B cell (primary cell): Measurements from ENCODE around the gene SAP30L. TPM values are rescaled to one million over a fixed set of nuclear protein-coding genes. Genes with fewer than 3 reads are reported as not detected.

ENCODE experiments used
- ATAC-seq: fragments of 200-7000 bp; cut with Tn5 transposase; one replicate; pipeline ENCODE4 v1.10.0; 2021; ENCODE audit warnings: low read depth, mild to moderate bottlenecking, moderate number of reproducible peaks, moderate library complexity
- CTCF ChIA-PET: fragments of 350-600 bp; sonication (Branson Sonifier 250); formaldehyde crosslinking; loops from one replicate; lab custom pipeline; 2021; ENCODE audit warnings: antibody characterized with exemption, inconsistent platforms; lab: Charles Lee
- POLR2A ChIA-PET: fragments of 350-600 bp; sonication (Branson Sonifier 250); formaldehyde crosslinking; loops from one replicate; lab custom pipeline; 2021; ENCODE audit warnings: antibody characterized with exemption; lab: Charles Lee
- DNase-seq: peaks from one replicate; pipeline ENCODE4 v3.0.0; 2013
- H2AFZ ChIP-seq: 2 replicates; pipeline ENCODE4 v1.6.1; 2012; ENCODE audit warnings: mild to moderate bottlenecking, low read depth, low read length; ENCODE audit not compliant: insufficient read depth, poor library complexity, severe bottlenecking
- H3K27ac ChIP-seq, 2 donors: 1 replicate in 1 of 2; 2 replicates in 1 of 2; pipeline ENCODE4 v1.5.1; 2012 to 2013; ENCODE audit warnings: low read length in 2 of 2, mild to moderate bottlenecking in 2 of 2, moderate library complexity in 1 of 2
- H3K27me3 ChIP-seq, 4 experiments: fragments of 200-600 bp in 1 of 4; sonication (generic) in 1 of 4; replicated peaks in 1 of 4; 1 replicate in 2 of 4; 2 replicates in 2 of 4; pipeline versions ENCODE4 v1.6.1 to v1.7.0; 2013 to 2016; ENCODE audit warnings: low read length in 3 of 4, mild to moderate bottlenecking in 2 of 4, mixed read lengths in 1 of 4, moderate library complexity in 1 of 4; ENCODE audit not compliant: insufficient read depth in 4 of 4, control insufficient read depth in 3 of 4; ENCODE audit errors: control extremely low read depth in 1 of 4
- H3K36me3 ChIP-seq, 2 experiments: replicated peaks in 1 of 2; 1 replicate in 1 of 2; 2 replicates in 1 of 2; pipeline versions ENCODE4 v1.6.1 to v1.7.1; 2013; ENCODE audit warnings: low read length in 1 of 2; ENCODE audit not compliant: insufficient read depth in 2 of 2, control insufficient read depth in 1 of 2; ENCODE audit errors: control extremely low read depth in 1 of 2, extremely low read depth in 1 of 2
- H3K4me1 ChIP-seq, 2 donors: fragments of 200-600 bp in 1 of 2; sonication (generic) in 1 of 2; 1 replicate in 1 of 2; 2 replicates in 1 of 2; pipeline versions ENCODE4 v1.5.1 to v1.6.1; 2013 to 2017; ENCODE audit warnings: low read length in 2 of 2; ENCODE audit not compliant: control insufficient read depth in 2 of 2, insufficient read depth in 2 of 2
- H3K4me2 ChIP-seq: replicated peaks from 2 replicates; pipeline ENCODE3; 2012; ENCODE audit warnings: mild to moderate bottlenecking, low read depth, low read length; ENCODE audit not compliant: poor library complexity, severe bottlenecking
- H3K4me3 ChIP-seq, 5 experiments: fragments of 200-600 bp in 1 of 5; sonication (generic) in 1 of 5; 1 replicate in 3 of 5; 2 replicates in 2 of 5; pipeline versions ENCODE4 v1.5.1 to v1.7.0; 2011 to 2016; ENCODE audit warnings: low read length in 4 of 5, mild to moderate bottlenecking in 4 of 5, low read depth in 2 of 5, control low read depth in 1 of 5, moderate library complexity in 1 of 5; ENCODE audit not compliant: insufficient read depth in 1 of 5; ENCODE audit errors: control extremely low read depth in 1 of 5, extremely low read depth in 1 of 5
- H3K79me2 ChIP-seq: fragments of 200-600 bp; sonication (generic); one replicate; pipeline ENCODE4 v1.6.0; 2016; ENCODE audit warnings: low read length; ENCODE audit not compliant: control insufficient read depth, insufficient read depth
- H3K9ac ChIP-seq: fragments of 200-600 bp; sonication (generic); 2 replicates; pipeline ENCODE4 v1.6.1; 2017; ENCODE audit warnings: mild to moderate bottlenecking, low read length, moderate library complexity
- H3K9me3 ChIP-seq, 3 donors: one replicate each; pipeline versions ENCODE4 v1.6.1 to v1.7.1; 2013; ENCODE audit warnings: low read length in 2 of 3; ENCODE audit not compliant: control insufficient read depth in 2 of 3, insufficient read depth in 1 of 3; ENCODE audit errors: control extremely low read depth in 1 of 3
- H4K20me1 ChIP-seq: 2 replicates; pipeline ENCODE4 v1.6.0; 2012; ENCODE audit warnings: mild to moderate bottlenecking, low read length; ENCODE audit not compliant: insufficient read depth, control insufficient read depth, poor library complexity, severe bottlenecking
- H3K27ac Mint-ChIP-seq: one replicate; pipeline ENCODE4 v1.8.0; 2021; ENCODE audit warnings: mixed read lengths
- H3K27me3 Mint-ChIP-seq: one replicate; pipeline ENCODE4 v1.8.0; 2021; ENCODE audit warnings: mixed read lengths
- H3K4me1 Mint-ChIP-seq: one replicate; pipeline ENCODE4 v1.8.0; 2021; ENCODE audit warnings: mixed read lengths
- H3K4me3 Mint-ChIP-seq: one replicate; pipeline ENCODE4 v1.8.0; 2021; ENCODE audit warnings: mixed read lengths
- H3K9me3 Mint-ChIP-seq: one replicate; pipeline ENCODE4 v1.8.0; 2022; ENCODE audit warnings: mixed read lengths; ENCODE audit not compliant: insufficient read depth
- CTCF ChIP-seq: fragments of 200-600 bp; IDR thresholded peaks from one replicate; pipeline ENCODE4 v1.8.0; 2022; ENCODE audit warnings: antibody characterized with exemption, mild to moderate bottlenecking
- EZH2 ChIP-seq: IDR thresholded peaks from 2 replicates; pipeline ENCODE4 v1.6.1; 2012; ENCODE audit warnings: borderline replicate concordance, low read depth, mild to moderate bottlenecking, moderate library complexity, low read length; ENCODE audit not compliant: insufficient read depth, poor library complexity, severe bottlenecking
- whole genome bisulfite sequencing: methylation state at CpG from one replicate; pipeline ENCODE4 v1.1.5; 2013; ENCODE audit warnings: missing lambda C conversion rate; ENCODE audit not compliant: insufficient coverage; 5-methylcytosine and 5-hydroxymethylcytosine counted together
- intact Hi-C: fragments of 100-400 bp; cut with micrococcal nuclease; formaldehyde crosslinking; loops from one replicate; pipeline ENCODE4 v1.10.0; 2022
- polyA plus RNA-seq: library from polyadenylated mRNA; depleted of rRNA; stranded (reverse); fragments of >200 nt; gene quantifications from 2 replicates; pipeline ENCODE4 v1.2.3, GENCODE V29; 2012
- total RNA-seq, 2 donors: library from RNA; stranded (reverse); fragments of 120-200 nt in 1 of 2; gene quantifications; 1 replicate in 1 of 2; 2 replicates in 1 of 2; pipeline versions ENCODE4 v1.2.3 to v1.2.4, GENCODE V29; 2013 to 2022

SAP30L gene
- total and polyA plus RNA-seq, 2 donors (not counting 1 experiment from before 2014, with no cell fraction given), result 34.8 to 41.5 TPM

GRCh38 chr5:154475591-154476353, 30.0 kb downstream of the SAP30L start:
- peak overlapping the region in 1 of 5 experiments; percentile 1 for H3K4me3 ChIP-seq
- ATAC-seq (no peak), DNase-seq (peak; percentile 50)
- intact Hi-C loops, result no loop called here
- peak overlapping the region; percentile 56 for H3K4me3 Mint-ChIP-seq
- H4K20me1 ChIP-seq, result no peaks in the 10 kb centered on the region
- TF ChIP-seq EZH2, result peak; percentile 12
- no peak for TF ChIP-seq CTCF
- ChIA-PET POLR2A (no interaction called here), CTCF (interaction anchor here (1.6 to 2.4 kb wide), 2 partner anchors 8 to 404 kb away, joined by 3 to 8 read pairs; no protein-coding TSS in a partner anchor)
- H3K27ac ChIP-seq, result no peak overlapping the region
- no peak overlapping the region for H2AFZ ChIP-seq
- H3K36me3 ChIP-seq, result no peaks in the 10 kb centered on the region
- peaks cover 73 to 86% of the 10 kb centered on the region in 2 donors for H3K4me1 ChIP-seq
- 10% methylated on average over 42 of the region's 46 CpGs for WGBS
- H3K79me2 ChIP-seq, result no peaks in the 10 kb centered on the region
- peaks cover 77% of the 10 kb centered on the region for H3K27me3 Mint-ChIP-seq
- H3K9ac ChIP-seq, result peak overlapping the region; percentile 24
- peak overlapping the region; percentile 63 for H3K4me2 ChIP-seq
- H3K27me3 ChIP-seq, result peaks cover 0 to 93% (median 89%) of the 10 kb centered on the region in 4 experiments
- peak overlapping the region; percentile 15 for H3K27ac Mint-ChIP-seq
- H3K9me3 Mint-ChIP-seq, result no peaks in the 10 kb centered on the region
- peaks cover 0 to 67% (median 10%) of the 10 kb centered on the region in 3 donors for H3K9me3 ChIP-seq
- H3K4me1 Mint-ChIP-seq, result peaks cover 56% of the 10 kb centered on the region
